ENCODE data around the gene PTPRE.

PTPRE gene

DNA sequence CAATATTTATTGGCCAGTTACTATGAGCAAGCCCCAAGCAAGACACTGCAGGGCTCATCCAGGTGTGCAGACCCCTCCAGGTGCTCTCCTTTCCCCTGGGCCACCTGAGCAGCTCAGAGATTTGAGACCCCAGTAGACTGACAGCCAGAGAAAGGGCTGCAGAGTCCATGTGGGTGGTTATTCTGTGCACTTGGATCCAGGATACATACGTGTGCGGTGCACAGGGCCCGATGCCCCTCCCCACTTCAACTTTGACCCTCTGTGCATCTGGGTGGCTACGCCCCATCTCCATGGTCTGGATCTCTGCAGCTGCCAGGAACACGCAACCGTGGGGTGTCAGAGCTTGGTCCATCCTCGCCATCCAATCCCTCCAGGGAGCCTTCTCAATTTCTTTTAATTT lies 146.5 kb downstream of the PTPRE start:
- in situ Hi-C loops (cut with HindIII; ENCODE audit: low sequenced_read_pairs): loop anchor here (5.0 kb wide), 1 partner anchor 41 kb away; no protein-coding TSS in a partner anchor

DNA sequence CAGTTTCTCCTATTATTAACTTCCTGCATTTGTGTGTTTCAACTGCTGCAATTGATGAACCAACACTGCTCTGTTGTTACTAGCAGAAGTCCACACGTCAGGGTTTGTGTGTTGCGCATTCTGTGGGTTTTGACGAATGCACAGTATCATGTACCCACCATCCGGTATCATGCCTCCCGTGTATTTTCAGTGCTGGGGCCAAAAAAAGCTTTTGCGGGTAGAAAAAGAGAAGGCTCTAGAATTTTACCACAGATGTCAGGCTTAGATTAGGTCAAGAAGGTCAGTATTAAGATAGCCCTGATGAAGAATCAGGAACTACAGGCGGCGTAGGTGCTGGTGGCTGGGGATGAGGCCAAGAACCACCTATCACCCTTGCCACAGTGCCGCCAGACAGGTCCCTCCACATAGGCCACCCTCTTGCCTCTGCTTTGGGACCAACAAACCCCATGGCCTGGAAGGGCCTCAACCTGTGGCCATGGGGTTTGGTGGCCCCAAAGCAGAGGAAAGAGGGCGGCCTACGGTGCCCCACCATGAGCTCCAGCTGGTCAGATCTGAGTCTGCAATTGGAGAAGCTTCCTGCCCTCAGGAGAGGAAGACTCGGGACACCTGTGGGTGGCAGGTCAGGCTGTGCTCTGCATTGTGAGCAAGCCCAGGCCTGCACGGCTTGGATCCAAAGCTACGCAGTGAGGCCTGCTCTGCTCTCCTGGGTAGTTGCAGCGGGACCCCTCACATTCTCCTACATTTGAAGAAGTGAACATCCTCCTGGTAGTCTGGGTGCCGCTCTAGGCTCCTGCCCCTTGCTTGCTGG lies 147.5 kb downstream of the PTPRE start:
- in situ Hi-C loops (cut with HindIII; ENCODE audit: low sequenced_read_pairs): loop anchor here (5.0 kb wide), 1 partner anchor 42 kb away; no protein-coding TSS in a partner anchor

DNA sequence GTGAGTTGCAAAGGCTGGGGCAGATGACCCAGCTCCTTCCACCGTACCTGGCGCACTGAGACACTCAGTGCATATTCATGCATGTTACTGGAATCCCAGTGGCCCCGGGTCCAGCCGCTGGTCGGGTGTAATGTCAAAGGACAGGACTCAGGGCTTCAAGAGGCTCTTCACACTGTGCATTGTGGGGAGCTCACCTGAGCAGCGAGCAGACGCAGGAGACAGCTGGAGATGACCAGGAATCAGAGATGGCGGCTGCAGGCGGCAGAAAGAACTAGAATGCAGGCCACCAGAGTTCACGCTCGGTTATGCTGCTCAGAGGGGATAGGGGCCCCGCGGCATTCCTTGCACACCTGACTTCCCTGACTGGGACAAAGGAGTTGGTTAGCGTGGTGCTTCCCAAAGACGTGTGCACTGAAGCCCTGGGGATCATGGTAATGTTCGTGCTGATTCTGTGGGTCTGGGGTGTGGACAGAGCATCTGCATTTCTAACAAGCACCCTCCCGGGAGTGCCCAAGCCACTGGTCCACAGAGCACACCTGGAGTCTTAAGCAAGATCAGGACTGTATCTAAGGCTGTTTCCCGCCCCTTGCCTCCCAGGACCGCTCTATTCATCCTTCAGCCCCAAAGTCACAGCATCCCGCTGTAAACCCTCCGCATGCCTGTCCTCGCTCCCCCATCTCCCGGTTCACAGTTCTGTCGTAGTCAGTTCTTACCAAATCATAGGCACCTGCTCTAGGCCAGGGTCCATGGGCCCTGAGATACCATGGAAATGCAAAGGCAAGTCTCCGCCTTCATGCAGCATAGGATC lies 148.4 kb downstream of the PTPRE start:
- in situ Hi-C loops (cut with HindIII; ENCODE audit: low sequenced_read_pairs): no loop called here

DNA sequence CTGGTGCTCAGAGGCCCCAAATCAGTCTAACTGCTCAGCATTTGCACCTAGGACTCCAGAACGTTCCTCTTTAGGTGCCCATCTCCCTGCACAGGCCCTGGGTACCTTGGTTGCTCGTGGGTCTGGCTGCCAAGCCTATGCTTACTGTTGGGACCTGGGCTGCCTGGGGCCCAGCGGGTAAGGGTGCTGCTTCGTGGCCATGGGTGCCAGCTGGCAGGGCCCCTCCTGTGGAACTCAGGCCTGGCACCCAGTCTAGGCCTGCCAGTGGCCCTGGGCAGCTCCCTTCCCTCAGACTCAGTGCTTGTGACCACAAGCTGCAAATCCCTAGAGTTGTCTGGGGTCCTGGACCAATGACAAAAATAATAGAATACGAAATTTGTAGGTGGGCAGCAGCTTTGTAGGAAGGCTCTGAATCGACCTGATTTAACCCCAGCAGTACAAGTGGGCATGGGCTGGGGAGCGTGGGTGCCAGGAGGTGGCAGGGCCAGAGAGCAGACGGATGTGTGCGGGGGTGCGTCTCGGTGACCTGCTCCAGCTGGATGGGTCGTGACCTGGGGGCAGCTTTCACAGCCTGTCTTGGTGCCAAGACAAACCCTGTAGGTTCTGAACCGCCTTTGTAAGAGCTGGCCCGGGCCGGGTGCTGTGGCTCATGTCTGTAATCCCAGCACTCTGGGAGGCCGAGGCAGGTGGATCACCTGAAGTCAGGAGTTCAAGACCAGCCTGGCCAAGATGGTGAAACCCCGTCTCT lies 149.6 kb downstream of the PTPRE start:
- in situ Hi-C loops (cut with HindIII; ENCODE audit: low sequenced_read_pairs): no loop called here

DNA sequence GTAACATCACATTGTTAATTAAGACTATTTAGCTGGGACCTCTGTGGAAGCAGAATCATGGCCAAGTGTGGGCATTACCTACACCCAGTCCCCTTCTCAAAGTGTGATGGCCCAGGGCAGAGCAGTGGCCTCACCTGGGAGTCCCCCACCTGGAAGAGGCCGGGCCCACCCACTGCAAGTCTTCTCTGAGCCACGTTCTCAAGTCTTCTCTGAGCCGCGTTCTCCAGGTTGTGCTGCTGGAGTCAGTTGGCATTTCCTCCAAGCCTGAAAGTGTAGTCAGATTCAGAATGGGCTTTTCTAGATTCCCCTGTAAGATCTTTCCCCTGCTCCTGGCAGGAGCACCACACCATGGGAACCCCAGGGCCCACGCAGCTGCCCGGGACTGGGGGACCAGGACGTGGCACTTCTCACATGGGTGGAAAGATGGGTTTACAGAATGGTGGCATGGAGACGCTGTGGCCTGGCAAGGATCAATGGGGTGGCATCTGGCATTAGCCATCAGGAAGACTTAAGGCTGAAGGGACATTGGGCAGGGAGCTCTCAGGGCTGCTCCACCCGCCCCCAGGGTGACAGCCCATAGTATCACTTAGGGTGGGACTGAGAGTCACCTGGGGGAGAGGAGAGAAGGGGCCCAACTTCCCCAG lies 151.3 kb downstream of the PTPRE start:
- in situ Hi-C loops (cut with HindIII; ENCODE audit: low sequenced_read_pairs): no loop called here

DNA sequence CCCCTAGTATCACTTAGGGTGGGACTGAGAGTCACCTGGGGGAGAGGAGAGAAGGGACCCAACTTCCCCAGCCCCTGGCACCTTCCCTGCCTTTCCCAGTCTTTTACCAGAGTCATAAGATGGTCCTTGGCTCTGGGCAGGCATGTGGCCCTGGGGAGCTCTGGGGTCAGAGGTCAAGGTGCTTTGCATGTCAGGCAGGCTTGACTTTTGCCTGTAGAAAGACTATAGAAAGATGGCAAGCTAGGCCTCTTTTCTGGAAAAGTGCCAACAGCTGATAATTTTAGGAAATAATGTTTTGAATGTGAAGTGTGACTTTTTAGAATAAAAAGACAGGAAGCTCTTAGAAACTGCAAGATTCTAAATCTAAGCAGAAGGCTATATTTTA lies 151.8 kb downstream of the PTPRE start:
- in situ Hi-C loops (cut with HindIII; ENCODE audit: low sequenced_read_pairs): no loop called here

DNA sequence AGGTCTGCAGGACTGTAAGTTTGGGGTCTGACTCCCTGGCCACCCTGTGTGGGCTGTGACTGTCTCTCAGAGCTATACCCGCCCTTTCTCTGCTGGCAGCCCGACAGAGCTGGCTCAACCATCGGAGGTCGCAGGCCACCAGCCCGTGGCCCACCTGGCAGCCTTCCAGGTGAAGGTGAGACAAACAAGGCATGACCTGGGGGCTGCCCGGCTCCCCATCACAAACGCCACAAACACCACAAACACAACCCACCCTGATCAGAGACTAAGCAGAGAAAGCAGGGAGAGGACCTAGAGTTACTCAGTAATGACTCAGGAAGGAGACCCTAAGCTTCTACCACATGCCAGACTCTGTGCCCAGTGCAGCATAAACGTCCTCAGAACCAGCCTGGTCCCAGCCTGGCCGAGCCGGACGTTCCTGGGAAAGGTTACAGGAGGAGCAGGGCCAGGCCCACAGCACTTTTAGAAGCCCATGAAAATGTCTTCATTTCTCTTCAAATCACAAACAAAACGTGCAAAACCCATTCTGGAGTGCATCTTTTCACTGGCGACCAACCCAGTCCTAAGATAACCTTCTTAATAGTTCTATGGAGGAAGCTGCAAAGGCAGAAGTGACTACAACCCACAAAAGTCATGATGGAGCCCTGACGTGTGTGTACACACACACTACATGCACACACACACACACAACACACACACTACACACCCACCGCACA lies 152.5 kb downstream of the PTPRE start:
- in situ Hi-C loops (cut with HindIII; ENCODE audit: low sequenced_read_pairs): no loop called here

DNA sequence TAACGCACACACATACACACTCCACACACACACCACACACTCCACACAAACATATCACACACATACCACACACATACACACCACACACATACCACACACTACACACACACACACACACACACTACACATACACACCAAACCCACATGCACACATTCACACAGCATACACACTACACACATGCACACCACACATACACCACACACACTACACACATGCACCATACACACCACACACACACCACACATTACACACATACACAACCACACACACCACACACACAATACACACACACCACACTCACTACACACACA lies 153.0 kb downstream of the PTPRE start:
- in situ Hi-C loops (cut with HindIII; ENCODE audit: low sequenced_read_pairs): no loop called here

DNA sequence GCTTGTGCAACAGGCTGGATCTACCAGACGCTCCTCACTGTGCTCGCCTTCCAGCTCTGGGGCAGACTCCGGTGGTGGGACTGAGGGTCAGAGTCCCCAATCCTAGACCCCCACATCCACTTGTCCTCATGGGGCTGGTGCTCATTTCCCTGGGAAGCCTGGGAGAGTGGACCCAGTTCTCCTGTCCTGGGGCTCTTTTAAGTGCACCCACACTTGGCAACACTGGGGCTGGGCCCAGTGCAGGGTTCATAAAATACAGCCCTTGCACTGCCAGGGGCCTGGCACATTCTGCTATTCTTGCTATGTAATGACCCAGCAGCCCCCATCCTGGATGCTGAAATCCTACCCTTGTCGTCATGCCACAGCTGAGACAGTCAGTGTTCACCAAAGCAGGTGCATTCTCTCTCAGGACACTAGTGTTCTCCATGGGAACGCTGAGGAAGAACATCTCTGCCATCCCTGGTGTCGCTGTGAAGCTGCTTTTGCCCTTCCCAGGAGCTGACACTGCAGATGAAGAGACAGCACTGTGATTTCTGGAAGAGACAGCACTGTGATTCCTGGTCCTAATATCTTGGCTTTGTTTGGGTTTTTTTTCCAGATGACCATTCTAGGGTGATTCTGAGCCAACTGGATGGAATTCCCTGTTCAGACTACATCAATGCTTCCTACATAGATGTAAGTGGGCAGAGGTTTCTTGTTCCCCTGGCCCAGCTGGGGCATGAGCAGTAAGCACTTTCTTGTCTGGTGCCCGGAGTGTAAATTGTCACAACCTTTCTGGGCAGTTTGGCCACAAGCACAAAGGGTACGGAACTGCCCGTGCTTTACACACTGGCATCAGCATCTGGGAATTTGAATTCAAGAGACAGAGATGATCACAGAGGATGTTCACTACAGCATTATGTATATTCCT lies 153.7 kb downstream of the PTPRE start:
- in situ Hi-C loops (cut with HindIII; ENCODE audit: low sequenced_read_pairs): no loop called here

DNA sequence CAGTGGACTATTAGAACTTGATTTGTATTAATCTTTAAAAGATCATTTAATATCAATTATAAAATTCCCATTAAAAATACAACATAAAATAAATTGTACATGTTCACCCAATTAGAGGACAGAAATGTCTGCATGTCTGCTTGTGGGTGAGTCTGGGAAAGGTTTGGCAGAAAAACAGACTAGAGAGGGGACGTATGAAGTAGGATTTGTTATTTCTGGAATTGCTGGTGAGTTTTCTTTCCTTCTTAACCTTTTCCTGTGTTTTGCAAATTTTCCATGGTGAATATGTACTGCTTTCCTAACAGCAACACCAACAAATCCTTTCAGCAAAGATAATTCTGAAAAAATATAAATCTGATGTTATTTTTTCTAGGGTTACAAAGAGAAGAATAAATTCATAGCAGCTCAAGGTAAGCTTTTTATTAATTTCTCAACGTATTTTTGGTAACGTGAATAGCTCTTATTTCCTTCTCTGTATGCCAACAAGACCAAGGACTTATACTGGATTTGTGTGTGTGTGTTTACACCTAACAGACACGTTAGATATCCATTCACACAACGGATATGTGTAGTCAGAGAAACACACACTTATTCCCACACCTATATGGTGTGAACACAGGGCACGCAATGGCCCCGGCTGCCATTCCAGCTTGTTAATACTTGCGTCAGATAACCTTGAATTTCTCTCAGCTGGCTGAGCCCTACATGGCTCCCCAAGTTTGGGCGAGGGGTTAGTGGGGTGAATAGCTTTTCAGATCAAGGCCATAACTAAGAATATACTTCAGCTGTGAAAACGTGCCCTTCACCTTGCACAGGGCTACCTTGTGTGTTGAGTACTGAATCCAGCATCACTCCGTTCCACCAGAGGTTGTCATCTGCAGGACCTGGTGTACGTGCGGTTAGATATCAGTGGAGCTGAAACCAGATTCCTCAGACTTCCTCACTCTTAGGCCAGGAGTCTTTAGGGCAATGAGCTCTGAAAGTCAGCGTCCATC lies 154.7 kb downstream of the PTPRE start:
- in situ Hi-C loops (cut with HindIII; ENCODE audit: low sequenced_read_pairs): no loop called here

DNA sequence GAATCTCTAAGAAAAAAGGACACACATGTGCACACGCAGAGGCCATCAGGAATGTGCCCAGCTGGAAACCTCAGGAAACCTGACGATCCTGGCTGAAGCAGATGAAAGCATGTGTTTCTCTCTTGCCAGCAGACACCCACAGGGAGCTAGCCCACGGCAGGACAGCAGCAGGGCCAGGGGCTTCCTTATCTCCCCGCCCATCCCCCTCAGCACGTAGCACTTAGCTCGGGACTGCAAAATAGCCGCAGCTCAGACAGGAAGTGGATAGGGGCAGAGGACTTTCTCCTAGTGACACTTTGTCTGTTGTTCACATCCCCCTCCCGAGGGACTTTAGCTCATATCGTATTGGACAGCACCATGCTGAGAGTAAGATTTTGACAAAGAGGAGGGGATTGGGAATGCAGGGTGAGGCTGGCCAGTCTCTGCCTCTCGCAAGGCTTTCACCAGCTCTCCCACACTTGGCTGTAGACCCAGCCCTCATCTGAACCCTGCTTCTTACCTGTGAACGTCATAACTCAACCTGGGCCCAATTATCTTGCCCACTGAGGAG lies 155.5 kb downstream of the PTPRE start:
- in situ Hi-C loops (cut with HindIII; ENCODE audit: low sequenced_read_pairs): no loop called here

DNA sequence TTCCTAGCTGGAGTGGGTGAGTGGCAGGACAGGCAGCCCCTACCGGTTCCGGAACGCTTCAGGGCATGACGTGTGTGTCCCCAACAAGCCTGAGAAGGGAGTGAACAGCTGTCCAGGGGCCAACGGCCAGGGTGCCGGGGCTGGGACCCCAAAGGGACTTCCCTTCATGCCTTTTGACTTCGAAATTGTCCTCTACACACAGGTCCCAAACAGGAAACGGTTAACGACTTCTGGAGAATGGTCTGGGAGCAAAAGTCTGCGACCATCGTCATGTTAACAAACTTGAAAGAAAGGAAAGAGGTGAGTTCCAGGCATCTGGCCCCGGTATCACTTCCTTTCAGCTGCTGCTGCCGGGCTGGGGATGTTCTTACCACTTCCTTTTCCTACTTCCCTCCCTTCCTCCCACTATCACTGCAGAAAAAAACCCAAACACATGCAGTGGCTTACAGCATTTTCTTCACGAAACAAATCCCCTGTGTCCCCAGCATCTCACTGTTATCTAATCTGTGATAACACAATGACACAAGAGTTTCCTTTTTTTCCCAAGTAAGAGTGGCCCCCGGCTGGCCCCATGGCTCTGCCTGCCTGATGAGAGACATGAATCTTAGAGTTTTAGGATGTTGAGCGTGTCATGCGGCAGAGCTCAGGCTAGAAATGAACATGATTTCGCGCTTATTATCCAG lies 156.1 kb downstream of the PTPRE start:
- in situ Hi-C loops (cut with HindIII; ENCODE audit: low sequenced_read_pairs): no loop called here

DNA sequence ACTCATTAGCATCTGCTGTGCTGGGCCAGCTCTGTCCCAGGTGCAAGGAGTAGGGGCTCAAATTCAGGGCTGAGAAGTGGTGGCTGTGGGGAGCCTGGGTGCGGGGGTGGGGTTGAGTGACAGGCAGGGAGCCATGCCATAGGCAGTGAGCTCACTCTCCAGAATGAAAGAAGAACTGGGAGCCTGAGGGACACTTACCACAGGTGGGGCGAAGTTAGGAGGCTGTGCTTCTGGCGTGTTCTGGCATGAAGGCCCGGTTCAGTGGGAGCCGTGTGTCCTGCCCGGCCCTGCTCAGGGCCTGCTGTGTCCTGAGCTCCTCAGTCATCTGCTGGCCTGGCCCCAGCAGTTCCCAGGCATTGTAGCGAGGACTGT lies 156.8 kb downstream of the PTPRE start:
- in situ Hi-C loops (cut with HindIII; ENCODE audit: low sequenced_read_pairs): no loop called here

DNA sequence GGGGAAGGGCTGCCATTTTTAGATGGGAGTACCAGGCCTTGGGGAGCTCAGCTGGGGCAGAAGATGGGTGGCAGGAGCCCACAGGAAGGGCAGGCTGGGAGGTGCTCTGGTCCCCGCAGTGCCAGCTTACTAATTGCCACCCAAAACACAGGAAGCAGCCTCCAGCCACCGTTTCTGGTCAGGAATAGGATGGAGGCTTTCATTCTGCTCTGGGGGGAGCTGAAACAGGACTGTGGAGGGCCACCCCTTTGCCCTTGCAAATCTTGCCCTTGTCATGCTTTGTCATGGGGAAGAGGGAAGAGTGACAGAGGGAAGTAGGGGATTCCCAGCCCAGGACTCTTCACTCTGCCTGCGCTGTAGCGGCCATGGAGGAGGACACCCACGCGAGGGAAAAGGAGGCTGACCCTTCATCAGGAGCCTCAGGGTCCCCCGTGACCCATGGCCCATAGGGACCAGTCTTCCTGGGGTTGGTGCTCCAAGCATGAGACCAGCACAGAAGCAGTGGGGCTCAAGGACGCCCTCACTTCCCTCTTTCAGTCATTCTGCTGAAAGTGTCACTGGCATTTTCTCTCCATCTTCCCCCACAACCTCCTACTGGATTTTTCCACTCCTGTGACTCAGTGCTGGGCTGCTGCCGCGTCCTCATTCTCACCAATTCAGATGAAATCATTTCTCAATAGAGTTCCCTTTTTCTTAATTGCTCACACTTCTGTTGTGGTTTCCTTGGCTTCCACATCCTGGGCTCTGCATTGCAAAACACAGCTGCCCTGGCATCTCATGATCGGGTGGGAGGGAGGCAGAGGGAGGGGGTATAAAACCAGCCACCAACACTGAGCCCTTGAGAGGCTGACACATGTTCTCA lies 157.4 kb downstream of the PTPRE start:
- in situ Hi-C loops (cut with HindIII; ENCODE audit: low sequenced_read_pairs): no loop called here

DNA sequence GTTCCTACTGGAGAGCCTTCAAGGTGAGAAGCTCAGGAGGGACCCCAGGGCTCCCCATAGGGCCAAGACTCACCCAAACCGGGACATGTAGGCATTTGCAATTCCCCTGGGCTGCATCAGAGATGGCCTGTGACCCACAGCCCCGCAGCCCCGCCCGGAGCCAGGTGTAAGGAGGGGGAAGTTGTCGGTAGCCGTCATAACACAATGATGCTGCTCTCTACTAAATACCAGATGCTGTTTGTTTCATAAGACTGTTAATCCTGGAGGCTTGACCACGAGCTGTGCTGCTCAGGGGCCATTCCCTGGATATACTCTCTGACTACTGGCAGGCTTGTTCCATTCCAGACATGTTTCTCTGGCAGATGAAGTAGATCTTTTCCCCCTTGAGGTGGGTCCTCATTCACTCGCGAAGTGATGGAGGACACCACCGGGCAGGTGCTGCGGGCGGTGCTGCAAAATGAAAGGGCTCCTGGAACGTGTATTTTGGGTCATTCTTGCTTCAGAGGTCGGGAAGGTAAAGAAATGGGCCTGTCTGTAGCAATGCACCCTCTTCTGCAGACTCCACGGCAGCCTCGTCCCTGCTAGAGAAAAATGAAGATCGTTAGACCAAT lies 158.2 kb downstream of the PTPRE start:
- in situ Hi-C loops (cut with HindIII; ENCODE audit: low sequenced_read_pairs): no loop called here

DNA sequence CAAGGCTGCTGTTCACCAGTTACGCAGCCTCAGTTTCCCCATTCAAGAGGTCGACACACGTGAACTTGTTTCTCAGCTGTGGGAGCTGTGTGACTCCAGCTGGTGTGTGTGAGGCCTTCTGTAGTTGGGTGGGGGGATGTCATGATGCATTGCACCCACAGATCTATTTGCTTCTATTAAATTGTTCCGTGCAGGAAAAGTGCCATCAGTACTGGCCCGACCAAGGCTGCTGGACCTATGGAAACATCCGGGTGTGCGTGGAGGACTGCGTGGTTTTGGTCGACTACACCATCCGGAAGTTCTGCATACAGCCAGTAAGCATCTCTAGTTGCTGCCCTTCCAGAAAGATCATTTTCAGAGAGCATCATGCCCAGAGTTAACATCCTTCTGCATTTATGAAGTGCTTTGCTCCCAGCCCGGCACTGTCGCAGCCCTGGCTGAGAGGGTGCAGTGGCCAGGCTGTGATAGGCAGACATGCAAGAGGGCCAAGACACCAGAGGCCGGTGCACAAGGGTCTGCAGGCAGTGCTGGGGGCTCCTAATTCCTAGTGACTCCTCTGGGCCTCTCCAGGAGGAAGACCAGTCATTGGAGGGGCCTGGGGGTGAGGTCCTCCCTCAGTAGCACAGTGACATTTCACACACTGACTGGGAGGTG lies 159.1 kb downstream of the PTPRE start:
- in situ Hi-C loops (cut with HindIII; ENCODE audit: low sequenced_read_pairs): no loop called here
